Measurements from ENCODE around the gene FGD3.

DNA sequence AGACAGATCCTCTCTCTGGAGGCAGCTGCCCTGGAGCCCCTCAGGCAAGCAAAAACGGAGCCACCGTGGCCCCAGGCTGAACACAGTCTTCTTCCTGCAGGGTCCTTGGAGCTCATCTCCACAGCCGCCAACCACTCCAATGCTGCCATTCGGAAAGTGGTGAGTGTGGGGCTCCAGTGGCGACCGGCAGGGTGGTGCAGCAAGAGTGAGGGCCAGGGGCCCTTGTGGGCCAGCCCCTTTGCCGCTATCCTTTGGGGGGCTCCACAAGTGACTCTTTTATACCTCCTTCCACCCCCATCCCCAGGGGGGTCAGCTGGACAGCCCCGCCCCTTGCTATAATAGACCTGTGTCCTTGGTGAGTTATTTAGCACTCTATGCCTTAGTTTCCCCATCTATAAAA, 63.8 kb downstream of the FGD3 start:
- TF ChIP-seq, protein P1, sequence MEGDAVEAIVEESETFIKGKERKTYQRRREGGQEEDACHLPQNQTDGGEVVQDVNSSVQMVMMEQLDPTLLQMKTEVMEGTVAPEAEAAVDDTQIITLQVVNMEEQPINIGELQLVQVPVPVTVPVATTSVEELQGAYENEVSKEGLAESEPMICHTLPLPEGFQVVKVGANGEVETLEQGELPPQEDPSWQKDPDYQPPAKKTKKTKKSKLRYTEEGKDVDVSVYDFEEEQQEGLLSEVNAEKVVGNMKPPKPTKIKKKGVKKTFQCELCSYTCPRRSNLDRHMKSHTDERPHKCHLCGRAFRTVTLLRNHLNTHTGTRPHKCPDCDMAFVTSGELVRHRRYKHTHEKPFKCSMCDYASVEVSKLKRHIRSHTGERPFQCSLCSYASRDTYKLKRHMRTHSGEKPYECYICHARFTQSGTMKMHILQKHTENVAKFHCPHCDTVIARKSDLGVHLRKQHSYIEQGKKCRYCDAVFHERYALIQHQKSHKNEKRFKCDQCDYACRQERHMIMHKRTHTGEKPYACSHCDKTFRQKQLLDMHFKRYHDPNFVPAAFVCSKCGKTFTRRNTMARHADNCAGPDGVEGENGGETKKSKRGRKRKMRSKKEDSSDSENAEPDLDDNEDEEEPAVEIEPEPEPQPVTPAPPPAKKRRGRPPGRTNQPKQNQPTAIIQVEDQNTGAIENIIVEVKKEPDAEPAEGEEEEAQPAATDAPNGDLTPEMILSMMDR (IDR thresholded peaks at IDR 0.05): no peak
- no peak for TF ChIP-seq POLR2A (IDR thresholded peaks at IDR 0.05)

All from right lobe of liver (tissue), 4 donors.